Fibroblast of lung (primary cell): ENCODE data around the gene FOSL2. TPM values are rescaled to one million over a fixed set of nuclear protein-coding genes. Genes with fewer than 3 reads are reported as not detected.

ENCODE experiments used
- DNase-seq, 2 donors: peaks; one replicate each; pipeline versions ENCODE4 v3.0.0 to v3.0.0-alpha.2; 2010; ENCODE audit warnings: low read depth in 2 of 2
- H2AFZ ChIP-seq: 2 replicates; pipeline ENCODE4 v1.5.1; 2012; ENCODE audit warnings: low read length, control low read depth, inconsistent platforms
- H3K27ac ChIP-seq: 2 replicates; pipeline ENCODE4 v1.5.1; 2011; ENCODE audit warnings: low read length, control low read depth; ENCODE audit not compliant: insufficient read depth
- H3K27me3 ChIP-seq: 2 replicates; pipeline ENCODE4 v1.5.1; 2011; ENCODE audit warnings: mild to moderate bottlenecking, low read length; ENCODE audit not compliant: control insufficient read depth, insufficient read depth
- H3K36me3 ChIP-seq: 2 replicates; pipeline ENCODE4 v1.5.1; 2011; ENCODE audit warnings: low read length; ENCODE audit not compliant: control insufficient read depth, insufficient read depth
- H3K4me1 ChIP-seq: 2 replicates; pipeline ENCODE4 v1.5.1; 2011; ENCODE audit warnings: low read length; ENCODE audit not compliant: control insufficient read depth, insufficient read depth; ENCODE audit errors: extremely low read depth
- H3K4me2 ChIP-seq: 2 replicates; pipeline ENCODE4 v1.5.1; 2011; ENCODE audit warnings: low read length, control low read depth; ENCODE audit not compliant: insufficient read depth; ENCODE audit errors: extremely low read depth
- H3K4me3 ChIP-seq, 4 experiments: fragments of 200-600 bp in 1 of 4; sonication (generic) in 1 of 4; replicated peaks in 1 of 4; 2 replicates each; pipeline ENCODE4 v1.5.1; 2011 to 2016; ENCODE audit warnings: low read length in 4 of 4, low read depth in 3 of 4, mild to moderate bottlenecking in 3 of 4, control low read depth in 2 of 4, inconsistent platforms in 1 of 4, mixed read lengths in 1 of 4; ENCODE audit not compliant: insufficient read depth in 1 of 4; ENCODE audit errors: control extremely low read depth in 1 of 4
- H3K79me2 ChIP-seq: 2 replicates; pipeline ENCODE4 v1.5.1; 2012; ENCODE audit warnings: mild to moderate bottlenecking, low read length, inconsistent platforms; ENCODE audit not compliant: control insufficient read depth, insufficient read depth
- H3K9ac ChIP-seq: 2 replicates; pipeline ENCODE4 v1.5.1; 2011; ENCODE audit warnings: mild to moderate bottlenecking, low read length, control low read depth; ENCODE audit not compliant: insufficient read depth
- H3K9me3 ChIP-seq: 2 replicates; pipeline ENCODE4 v1.5.1; 2012; ENCODE audit warnings: low read depth, low read length; ENCODE audit not compliant: control insufficient read depth, insufficient read depth
- H4K20me1 ChIP-seq: 2 replicates; pipeline ENCODE4 v1.5.1; 2011; ENCODE audit warnings: low read length; ENCODE audit not compliant: control insufficient read depth, insufficient read depth; ENCODE audit errors: extremely low read depth
- CTCF ChIP-seq, 2 donors: IDR thresholded peaks in 1 of 2; conservative IDR thresholded peaks in 1 of 2; 1 replicate in 1 of 2; 2 replicates in 1 of 2; pipeline ENCODE4 v1.5.1; 2011 to 2012; ENCODE audit warnings: low read length in 2 of 2, control low read depth in 1 of 2, inconsistent platforms in 1 of 2, low read depth in 1 of 2, mild to moderate bottlenecking in 1 of 2
- EZH2 ChIP-seq: IDR thresholded peaks from 2 replicates; pipeline ENCODE4 v1.5.1; 2012; ENCODE audit warnings: low read length, control low read depth, mild to moderate bottlenecking; ENCODE audit errors: missing control alignments
- polyA plus RNA-seq, 2 donors: library from polyadenylated mRNA; depleted of rRNA in 1 of 2; stranded (reverse) in 1 of 2; unstranded in 1 of 2; fragments of >200 nt; gene quantifications; 2 replicates each; pipeline ENCODE4 v1.2.1, GENCODE V29; 2011 to 2012; ENCODE audit warnings: missing spikeins in 1 of 2
- total RNA-seq: library from RNA; depleted of rRNA; stranded (reverse); fragments of >200 nt; gene quantifications from 2 replicates; pipeline ENCODE4 v1.2.1, GENCODE V29; 2014

Gene FOSL2
- total and polyA plus RNA-seq, 2 donors (not counting 1 experiment from before 2014, with no cell fraction given): 58.9 to 83.6 TPM

GRCh38 chr2:28419003-28419402 is 26.3 kb downstream of the FOSL2 start:
- peaks cover 17% of the 10 kb centered on the region for H3K36me3 ChIP-seq
- no peak for DNase-seq
- no peak overlapping the region for H3K27ac ChIP-seq
- no peak overlapping the region for H3K4me2 ChIP-seq
- H3K4me1 ChIP-seq: peaks cover 2% of the 10 kb centered on the region
- no peak overlapping the region for H3K9ac ChIP-seq
- no peaks in the 10 kb centered on the region for H3K27me3 ChIP-seq
- peaks cover 15% of the 10 kb centered on the region for H3K79me2 ChIP-seq
- no peak overlapping the region for H2AFZ ChIP-seq
- no peak overlapping the region for H3K4me3 ChIP-seq
- H3K9me3 ChIP-seq: no peaks in the 10 kb centered on the region
- no peak for TF ChIP-seq EZH2
- no peak for TF ChIP-seq CTCF (conservative IDR thresholded peaks at IDR 0.05 in 1 of 2, IDR thresholded peaks at IDR 0.05 in 1 of 2; ENCODE audit: low read depth in 1 of 2, low read length in 2 of 2)
- no peaks in the 10 kb centered on the region for H4K20me1 ChIP-seq

DNA sequence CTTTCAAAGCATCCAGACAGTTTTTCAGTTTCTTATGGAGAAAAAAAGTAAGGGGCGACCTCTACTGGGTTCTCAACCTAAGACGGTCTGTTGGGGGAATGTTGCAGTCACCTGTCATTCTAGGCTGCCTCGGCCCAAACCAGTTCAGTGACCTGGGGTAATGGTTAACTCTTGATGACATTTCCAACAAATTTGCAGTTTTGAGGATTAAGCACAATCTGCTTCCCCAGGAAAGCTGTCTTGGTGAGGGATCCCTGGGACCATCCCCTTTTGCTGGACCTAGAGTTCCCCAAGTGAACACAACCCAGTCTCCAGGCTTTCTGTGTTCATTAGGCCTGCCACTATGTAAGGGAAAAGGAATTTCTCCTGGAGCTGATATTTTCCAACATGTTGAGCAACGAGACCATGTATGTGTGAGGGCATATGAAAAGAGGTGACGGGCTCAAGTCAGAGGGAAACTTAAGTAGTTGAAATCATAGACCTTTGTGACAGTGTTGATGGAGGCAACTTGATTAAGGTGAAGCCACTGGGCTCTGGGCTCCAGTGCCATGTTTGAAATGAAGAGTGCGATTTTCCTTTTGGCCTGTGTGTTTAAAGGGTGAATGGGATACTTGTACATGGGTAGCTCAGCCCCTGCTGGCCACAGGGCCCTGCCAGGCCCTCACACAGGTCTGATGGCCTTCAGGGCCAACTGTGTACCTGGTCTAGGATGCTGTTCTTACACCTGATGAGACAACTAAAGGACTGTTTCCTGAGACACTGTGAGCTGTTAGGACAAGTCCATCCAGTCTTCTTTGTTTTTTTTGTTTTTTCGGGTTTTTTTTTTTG is 27.0 kb downstream of the FOSL2 start:
- H2AFZ ChIP-seq: no peak overlapping the region
- H3K4me2 ChIP-seq: no peak overlapping the region
- H3K4me1 ChIP-seq: peaks cover 2% of the 10 kb centered on the region
- no peak overlapping the region for H3K4me3 ChIP-seq
- no peaks in the 10 kb centered on the region for H3K9me3 ChIP-seq
- no peak overlapping the region for H3K27ac ChIP-seq
- no peaks in the 10 kb centered on the region for H4K20me1 ChIP-seq
- H3K79me2 ChIP-seq: peaks cover 10% of the 10 kb centered on the region
- DNase-seq: no peak
- H3K27me3 ChIP-seq: no peaks in the 10 kb centered on the region
- TF ChIP-seq CTCF (conservative IDR thresholded peaks at IDR 0.05 in 1 of 2, IDR thresholded peaks at IDR 0.05 in 1 of 2; ENCODE audit: low read depth in 1 of 2, low read length in 2 of 2): no peak
- no peak for TF ChIP-seq EZH2
- H3K9ac ChIP-seq: no peak overlapping the region
- peaks cover 13% of the 10 kb centered on the region for H3K36me3 ChIP-seq

DNA sequence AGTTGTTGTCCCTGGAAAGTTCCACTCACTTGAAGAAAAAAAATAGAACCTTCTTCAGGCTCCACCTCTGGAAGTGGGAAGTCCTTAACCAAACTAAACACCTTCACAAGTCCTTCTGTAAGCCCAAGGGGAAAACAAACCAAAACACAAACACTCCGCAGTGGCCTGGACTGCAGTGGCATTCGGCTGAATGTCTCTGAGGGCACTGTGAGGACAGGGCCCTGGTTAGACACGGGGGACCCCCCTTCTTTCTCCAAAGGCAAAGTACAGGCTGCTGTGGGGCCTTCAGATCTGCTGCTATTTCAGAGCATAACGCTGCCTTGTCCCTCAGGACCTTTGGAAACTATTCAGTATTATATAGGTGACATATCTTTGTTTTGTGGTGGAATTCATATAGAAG is 28.1 kb downstream of the FOSL2 start:
- H3K9ac ChIP-seq: no peak overlapping the region
- DNase-seq: no peak
- H3K9me3 ChIP-seq: no peaks in the 10 kb centered on the region
- H3K36me3 ChIP-seq: peaks cover 8% of the 10 kb centered on the region
- H3K4me1 ChIP-seq: peaks cover 2% of the 10 kb centered on the region
- TF ChIP-seq EZH2 (no peak), CTCF (conservative IDR thresholded peaks at IDR 0.05 in 1 of 2, IDR thresholded peaks at IDR 0.05 in 1 of 2; ENCODE audit: low read depth in 1 of 2, low read length in 2 of 2) (no peak)
- H4K20me1 ChIP-seq: no peaks in the 10 kb centered on the region
- H3K27me3 ChIP-seq: no peaks in the 10 kb centered on the region
- peaks cover under 1% of the 10 kb centered on the region for H3K79me2 ChIP-seq
- no peak overlapping the region for H3K4me3 ChIP-seq
- H3K4me2 ChIP-seq: no peak overlapping the region
- no peak overlapping the region for H3K27ac ChIP-seq
- H2AFZ ChIP-seq: no peak overlapping the region
